Measurements from ENCODE around the gene CLDN11.

- TF ChIP-seq, protein P1, sequence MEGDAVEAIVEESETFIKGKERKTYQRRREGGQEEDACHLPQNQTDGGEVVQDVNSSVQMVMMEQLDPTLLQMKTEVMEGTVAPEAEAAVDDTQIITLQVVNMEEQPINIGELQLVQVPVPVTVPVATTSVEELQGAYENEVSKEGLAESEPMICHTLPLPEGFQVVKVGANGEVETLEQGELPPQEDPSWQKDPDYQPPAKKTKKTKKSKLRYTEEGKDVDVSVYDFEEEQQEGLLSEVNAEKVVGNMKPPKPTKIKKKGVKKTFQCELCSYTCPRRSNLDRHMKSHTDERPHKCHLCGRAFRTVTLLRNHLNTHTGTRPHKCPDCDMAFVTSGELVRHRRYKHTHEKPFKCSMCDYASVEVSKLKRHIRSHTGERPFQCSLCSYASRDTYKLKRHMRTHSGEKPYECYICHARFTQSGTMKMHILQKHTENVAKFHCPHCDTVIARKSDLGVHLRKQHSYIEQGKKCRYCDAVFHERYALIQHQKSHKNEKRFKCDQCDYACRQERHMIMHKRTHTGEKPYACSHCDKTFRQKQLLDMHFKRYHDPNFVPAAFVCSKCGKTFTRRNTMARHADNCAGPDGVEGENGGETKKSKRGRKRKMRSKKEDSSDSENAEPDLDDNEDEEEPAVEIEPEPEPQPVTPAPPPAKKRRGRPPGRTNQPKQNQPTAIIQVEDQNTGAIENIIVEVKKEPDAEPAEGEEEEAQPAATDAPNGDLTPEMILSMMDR (IDR thresholded peaks at IDR 0.05), result no peak
- TF ChIP-seq POLR2A (IDR thresholded peaks at IDR 0.05), result peak in 1 of 4 donors; percentile 23
Observed at GRCh38 chr3:170419557-170420087, 954 bp downstream of the CLDN11 start.
